ENCODE results near the gene DNLZ. TPM values are rescaled to one million over a fixed set of nuclear protein-coding genes. Genes with fewer than 3 reads are reported as not detected.

Gene DNLZ
- total RNA-seq, 1 experiment from 2014 or later: 26.5 TPM

GRCh38 chr9:136371533-136371880 lies 8.0 kb upstream of the DNLZ start:
- Histone ChIP-seq H3K27ac (ENCODE audit: low read length) (no peak overlapping the region), H3K36me3 (ENCODE audit: control insufficient read depth, insufficient read depth, low read length) (no peaks in the 10 kb centered on the region), H3K9me3 (ENCODE audit: control insufficient read depth, insufficient read depth, low read depth, low read length) (no peaks in the 10 kb centered on the region), H3K4me3 (ENCODE audit: low read depth in 2 of 2, low read length in 2 of 2) (no peak overlapping the region), H3K4me1 (ENCODE audit: control insufficient read depth, insufficient read depth, low read length) (no peaks in the 10 kb centered on the region), H3K27me3 (ENCODE audit: control insufficient read depth, insufficient read depth, low read length) (no peaks in the 10 kb centered on the region)
- ChIA-PET CTCF (no interaction called here), POLR2A (no interaction called here)
- in situ Hi-C loops (cut with HindIII; ENCODE audit: low pct_unique_long_range_greater_than_20kb, low sequenced_read_pairs) (no loop called here), intact Hi-C loops (cut with micrococcal nuclease; ENCODE audit: unreplicated experiment) (no loop called here)
- TF ChIP-seq POLR2AphosphoS5 (IDR thresholded peaks at IDR 0.05; ENCODE audit: low read depth, low read length): no peak
- no peak for TF ChIP-seq SIN3A (IDR thresholded peaks at IDR 0.05; ENCODE audit: borderline replicate concordance, insufficient read depth, low read depth, low read length)
- no peak for TF ChIP-seq TCF7L2 (IDR thresholded peaks at IDR 0.05; ENCODE audit: low read depth, low read length)
- no peak for TF ChIP-seq CTCF (IDR thresholded peaks at IDR 0.05)
- no peak for TF ChIP-seq REST (IDR thresholded peaks at IDR 0.05; ENCODE audit: insufficient read depth in 1 of 2, low read depth in 2 of 2, low read length in 1 of 2)
- no peak for ATAC-seq
- no TSS peak for BruUV-seq (replicated peaks)
- no peak for DNase-seq (ENCODE audit: low read depth, low spot score)

- CTCF ChIA-PET: no interaction called here
- DNase-seq (ENCODE audit: low read depth, low spot score) (no peak), ATAC-seq (no peak)
- Histone ChIP-seq H3K4me3 (ENCODE audit: low read depth in 2 of 2, low read length in 2 of 2) (no peak overlapping the region), H3K36me3 (ENCODE audit: control insufficient read depth, insufficient read depth, low read length) (no peaks in the 10 kb centered on the region), H3K27ac (ENCODE audit: low read length) (no peak overlapping the region), H3K4me1 (ENCODE audit: control insufficient read depth, insufficient read depth, low read length) (no peaks in the 10 kb centered on the region), H3K9me3 (ENCODE audit: control insufficient read depth, insufficient read depth, low read depth, low read length) (no peaks in the 10 kb centered on the region), H3K27me3 (ENCODE audit: control insufficient read depth, insufficient read depth, low read length) (no peaks in the 10 kb centered on the region)
- TF ChIP-seq CTCF (IDR thresholded peaks at IDR 0.05) (no peak), TCF7L2 (IDR thresholded peaks at IDR 0.05; ENCODE audit: low read depth, low read length) (no peak), REST (IDR thresholded peaks at IDR 0.05; ENCODE audit: insufficient read depth in 1 of 2, low read depth in 2 of 2, low read length in 1 of 2) (no peak), POLR2AphosphoS5 (IDR thresholded peaks at IDR 0.05; ENCODE audit: low read depth, low read length) (no peak), SIN3A (IDR thresholded peaks at IDR 0.05; ENCODE audit: borderline replicate concordance, insufficient read depth, low read depth, low read length) (no peak)
- in situ Hi-C loops (cut with HindIII; ENCODE audit: low pct_unique_long_range_greater_than_20kb, low sequenced_read_pairs) (no loop called here), intact Hi-C loops (cut with micrococcal nuclease; ENCODE audit: unreplicated experiment) (no loop called here)
- POLR2A ChIA-PET: no interaction called here
- BruUV-seq (replicated peaks): no TSS peak
Observed at GRCh38 chr9:136370687-136371532, 7.4 kb upstream of the DNLZ start.
